Endodermal cell (in vitro differentiated cells): ENCODE results near the gene GLYATL3. TPM values are rescaled to one million over a fixed set of nuclear protein-coding genes. Genes with fewer than 3 reads are reported as not detected.

Experiments
- DNase-seq: peaks from one replicate; pipeline ENCODE4 v3.0.0-alpha.2; 2017
- H3K27ac ChIP-seq: 2 replicates; pipeline ENCODE4 v1.5.1; 2013; ENCODE audit warnings: mild to moderate bottlenecking, low read depth, low read length, moderate library complexity
- H3K27me3 ChIP-seq: 2 replicates; pipeline ENCODE4 v1.6.1; 2013; ENCODE audit warnings: mild to moderate bottlenecking, low read length, moderate library complexity; ENCODE audit not compliant: insufficient read depth, control insufficient read depth, poor library complexity, severe bottlenecking
- H3K36me3 ChIP-seq: 2 replicates; pipeline ENCODE4 v1.7.0; 2013; ENCODE audit warnings: mild to moderate bottlenecking, low read length, moderate library complexity; ENCODE audit not compliant: control insufficient read depth, insufficient read depth
- H3K4me1 ChIP-seq: one replicate; pipeline ENCODE4 v1.7.0; 2013; ENCODE audit warnings: low read length; ENCODE audit not compliant: control insufficient read depth, insufficient read depth
- H3K4me3 ChIP-seq: 2 replicates; pipeline ENCODE4 v1.5.1; 2013; ENCODE audit warnings: mild to moderate bottlenecking, low read length, moderate library complexity
- H3K9ac ChIP-seq: 2 replicates; pipeline ENCODE4 v1.6.1; 2013; ENCODE audit warnings: mild to moderate bottlenecking, low read length, moderate library complexity; ENCODE audit not compliant: poor library complexity, severe bottlenecking; ENCODE audit errors: extremely low read depth
- H3K9me3 ChIP-seq: 2 replicates; pipeline ENCODE4 v1.6.1; 2013; ENCODE audit warnings: mild to moderate bottlenecking, low read length, moderate library complexity; ENCODE audit not compliant: control insufficient read depth
- H3K27ac Mint-ChIP-seq: 2 replicates; pipeline ENCODE4 v1.8.0; 2020; ENCODE audit warnings: mixed read lengths
- H3K27me3 Mint-ChIP-seq: 2 replicates; pipeline ENCODE4 v1.8.0; 2021; ENCODE audit warnings: mild to moderate bottlenecking, mixed read lengths; ENCODE audit not compliant: insufficient read depth
- H3K36me3 Mint-ChIP-seq: 2 replicates; pipeline ENCODE4 v1.8.0; 2020; ENCODE audit warnings: low read depth, mixed read lengths
- H3K4me1 Mint-ChIP-seq: 2 replicates; pipeline ENCODE4 v1.8.0; 2020; ENCODE audit warnings: mixed read lengths
- H3K4me3 Mint-ChIP-seq: 2 replicates; pipeline ENCODE4 v1.8.0; 2020; ENCODE audit warnings: mild to moderate bottlenecking, moderate library complexity, mixed read lengths
- H3K9me3 Mint-ChIP-seq: 2 replicates; pipeline ENCODE4 v1.8.0; 2020; ENCODE audit warnings: mild to moderate bottlenecking, mixed read lengths
- CTCF ChIP-seq: fragments of 200-600 bp; sonication (generic); conservative IDR thresholded peaks from 2 replicates; pipeline ENCODE4 v1.5.0; 2021; ENCODE audit warnings: antibody characterized with exemption, mild to moderate bottlenecking
- WGBS, 2 experiments: methylation state at CpG; one replicate each; pipeline versions ENCODE4 v1.1.5 to v1.1.7; 2013; ENCODE audit warnings: missing lambda C conversion rate in 2 of 2, mixed read lengths in 1 of 2; ENCODE audit not compliant: insufficient coverage in 1 of 2, insufficient read length in 1 of 2; 5-methylcytosine and 5-hydroxymethylcytosine counted together
- total RNA-seq, 2 donors: library from RNA; stranded (reverse); fragmentation: NEBNext Ultra II Directional in 1 of 2; extraction: Animal tissue kit (Norgen Biotek cat#: 25700) in 1 of 2; gene quantifications; 2 replicates in 1 of 2; 3 replicates in 1 of 2; pipeline ENCODE4 v1.2.1, GENCODE V29; 2021

Gene GLYATL3
- total RNA-seq, 2 donors from 2014 or later = not detected

- H3K27me3 ChIP-seq = peaks cover 4% of the 10 kb centered on the region
- Mint-ChIP-seq H3K27ac (no peak overlapping the region), H3K27me3 (peaks cover 70% of the 10 kb centered on the region), H3K4me1 (peaks cover 19% of the 10 kb centered on the region), H3K36me3 (no peaks in the 10 kb centered on the region), H3K4me3 (no peak overlapping the region), H3K9me3 (peaks cover 4% of the 10 kb centered on the region)
- peaks cover 11% of the 10 kb centered on the region for H3K4me1 ChIP-seq
- no peaks in the 10 kb centered on the region for H3K36me3 ChIP-seq
- peaks cover 4% of the 10 kb centered on the region for H3K9me3 ChIP-seq
- H3K4me3 ChIP-seq = no peak overlapping the region
- no peak overlapping the region for H3K9ac ChIP-seq
- no peak overlapping the region for H3K27ac ChIP-seq
- DNase-seq = no peak
- 87 to 90% methylated on average over 3 to 6 of the region's 6 CpGs for WGBS, 2 experiments
- TF ChIP-seq CTCF = peak; percentile 13
These were observed 70.9 kb downstream of the GLYATL3 start for GRCh38 chr6:49570474-49571079.

- H3K9ac ChIP-seq = no peak overlapping the region
- Mint-ChIP-seq H3K27ac (no peak overlapping the region), H3K9me3 (no peaks in the 10 kb centered on the region), H3K36me3 (no peaks in the 10 kb centered on the region), H3K4me1 (no peaks in the 10 kb centered on the region), H3K27me3 (peaks cover 41% of the 10 kb centered on the region), H3K4me3 (no peak overlapping the region)
- 88% methylated on average over 1 of the region's 1 CpG; no CpG with 5 or more reads in 1 of the 2 experiments for WGBS, 2 experiments
- TF ChIP-seq CTCF = no peak
- no peaks in the 10 kb centered on the region for H3K27me3 ChIP-seq
- no peaks in the 10 kb centered on the region for H3K4me1 ChIP-seq
- H3K36me3 ChIP-seq = no peaks in the 10 kb centered on the region
- no peak overlapping the region for H3K27ac ChIP-seq
- H3K4me3 ChIP-seq = no peak overlapping the region
- DNase-seq = no peak
- H3K9me3 ChIP-seq = no peaks in the 10 kb centered on the region
These were observed 76.9 kb downstream of the GLYATL3 start for GRCh38 chr6:49576618-49577017.

Other genes starting within 250 kb of the GLYATL3 start
- gene MMUT, start 36.7 kb upstream of the GLYATL3 start, total RNA-seq = 10 to 100 TPM; 15.3 to 16.2 TPM
- gene CENPQ, start 36.6 kb upstream of the GLYATL3 start, total RNA-seq = 10 to 100 TPM; 13.9 to 22.2 TPM
- 1 to 10 TPM in 1 of 2 donors, under 1 TPM in 1; 0.81 to 1.7 TPM for gene C6orf141, start 50.7 kb downstream of the GLYATL3 start, total RNA-seq
- not detected for gene RHAG, start 136.9 kb downstream of the GLYATL3 start, total RNA-seq
- gene CRISP2, start 213.6 kb downstream of the GLYATL3 start, total RNA-seq = not detected
- not detected for gene CRISP3, start 244.5 kb downstream of the GLYATL3 start, total RNA-seq